ENCODE measurements around the gene KRT9. TPM values are rescaled to one million over a fixed set of nuclear protein-coding genes. Genes with fewer than 3 reads are reported as not detected.

KRT9 gene
- total and polyA plus RNA-seq, 9 of the 15 experiments (the other 6 are each of a cell fraction or from before 2014, with no cell fraction given), result 0.03 TPM; not detected in 8

DNA sequence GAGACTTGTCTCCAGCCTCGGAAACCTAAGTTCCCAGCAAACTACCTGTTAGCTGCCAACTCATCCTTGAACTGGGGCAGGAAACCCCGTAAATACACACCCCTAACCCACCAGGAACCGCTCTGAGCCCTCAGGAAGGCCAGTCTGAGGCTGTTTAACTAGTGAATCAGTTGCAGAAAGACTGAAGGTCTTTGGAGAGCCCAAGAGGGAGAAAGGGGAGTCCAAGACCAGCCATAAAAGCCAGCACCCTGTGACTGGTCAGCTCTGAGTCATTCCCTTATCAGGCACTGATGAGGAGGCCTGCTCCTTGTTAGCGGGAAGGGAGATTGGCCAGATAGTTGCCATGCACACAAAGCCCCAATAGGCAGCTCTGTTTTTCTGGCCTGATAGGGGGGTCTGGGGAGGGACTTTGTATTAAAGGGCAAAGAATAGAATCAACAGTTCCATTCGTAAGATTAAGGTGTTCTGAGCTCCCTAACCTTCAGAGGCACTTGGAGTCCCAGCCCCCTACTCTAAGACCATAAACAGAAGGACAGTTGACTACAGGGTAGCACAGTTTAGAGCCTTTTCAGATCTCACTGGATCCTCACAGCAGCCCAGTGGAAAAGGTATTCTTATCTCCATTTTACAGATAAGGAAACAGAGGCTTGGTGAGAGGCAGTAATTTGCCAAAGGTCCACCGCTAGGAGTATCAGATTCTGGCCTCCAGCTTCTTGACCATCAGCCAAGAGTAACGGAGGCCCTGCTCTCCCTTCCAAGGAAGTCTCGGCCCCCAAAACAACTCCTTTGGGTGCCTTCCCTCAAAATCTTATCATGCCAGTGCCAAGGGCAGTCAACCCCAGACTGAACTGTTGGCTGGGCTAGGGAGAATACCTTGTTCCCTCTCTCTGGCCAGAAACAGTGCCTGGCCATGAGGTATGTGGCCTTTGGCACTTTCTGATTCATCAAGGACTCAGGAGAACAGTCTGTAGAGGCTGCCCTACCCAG is 41.5 kb downstream of the KRT9 start (continued):
- TF ChIP-seq, protein P1, sequence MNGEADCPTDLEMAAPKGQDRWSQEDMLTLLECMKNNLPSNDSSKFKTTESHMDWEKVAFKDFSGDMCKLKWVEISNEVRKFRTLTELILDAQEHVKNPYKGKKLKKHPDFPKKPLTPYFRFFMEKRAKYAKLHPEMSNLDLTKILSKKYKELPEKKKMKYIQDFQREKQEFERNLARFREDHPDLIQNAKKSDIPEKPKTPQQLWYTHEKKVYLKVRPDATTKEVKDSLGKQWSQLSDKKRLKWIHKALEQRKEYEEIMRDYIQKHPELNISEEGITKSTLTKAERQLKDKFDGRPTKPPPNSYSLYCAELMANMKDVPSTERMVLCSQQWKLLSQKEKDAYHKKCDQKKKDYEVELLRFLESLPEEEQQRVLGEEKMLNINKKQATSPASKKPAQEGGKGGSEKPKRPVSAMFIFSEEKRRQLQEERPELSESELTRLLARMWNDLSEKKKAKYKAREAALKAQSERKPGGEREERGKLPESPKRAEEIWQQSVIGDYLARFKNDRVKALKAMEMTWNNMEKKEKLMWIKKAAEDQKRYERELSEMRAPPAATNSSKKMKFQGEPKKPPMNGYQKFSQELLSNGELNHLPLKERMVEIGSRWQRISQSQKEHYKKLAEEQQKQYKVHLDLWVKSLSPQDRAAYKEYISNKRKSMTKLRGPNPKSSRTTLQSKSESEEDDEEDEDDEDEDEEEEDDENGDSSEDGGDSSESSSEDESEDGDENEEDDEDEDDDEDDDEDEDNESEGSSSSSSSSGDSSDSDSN (IDR thresholded peaks at IDR 0.05; ENCODE audit: borderline replicate concordance in 1 of 2, low read depth in 2 of 2, low read length in 2 of 2), result peak in 1 of 2 experiments; percentile 58; a peak in 1 of 4 replicates
- TF ChIP-seq, protein P2, sequence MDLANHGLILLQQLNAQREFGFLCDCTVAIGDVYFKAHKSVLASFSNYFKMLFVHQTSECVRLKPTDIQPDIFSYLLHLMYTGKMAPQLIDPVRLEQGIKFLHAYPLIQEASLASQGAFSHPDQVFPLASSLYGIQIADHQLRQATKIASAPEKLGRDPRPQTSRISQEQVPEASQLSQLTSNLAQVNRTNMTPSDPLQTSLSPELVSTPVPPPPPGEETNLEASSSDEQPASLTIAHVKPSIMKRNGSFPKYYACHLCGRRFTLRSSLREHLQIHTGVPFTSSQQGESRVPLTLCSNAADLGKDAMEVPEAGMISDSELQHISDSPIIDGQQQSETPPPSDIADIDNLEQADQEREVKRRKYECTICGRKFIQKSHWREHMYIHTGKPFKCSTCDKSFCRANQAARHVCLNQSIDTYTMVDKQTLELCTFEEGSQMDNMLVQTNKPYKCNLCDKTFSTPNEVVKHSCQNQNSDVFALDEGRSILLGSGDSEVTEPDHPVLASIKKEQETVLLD (IDR thresholded peaks at IDR 0.05), result peak; percentile 54
- TF ChIP-seq GTF3C2 (IDR thresholded peaks at IDR 0.05; ENCODE audit: borderline replicate concordance, extremely low read depth, insufficient read length) (no peak), ZNF449 (CRISPR knock-in tag; IDR thresholded peaks at IDR 0.05) (0 out of 2 replicates have a peak, but pooled peaks have one; percentile 48), ERF (CRISPR knock-in tag; IDR thresholded peaks at IDR 0.05) (no peak), ARID4B (CRISPR knock-in tag; IDR thresholded peaks at IDR 0.05) (no peak), TBL1XR1 (IDR thresholded peaks at IDR 0.05; ENCODE audit: low read length in 2 of 2) (peak in 1 of 2 experiments; percentile 85; a peak in 2 of 4 replicates)
- TF ChIP-seq, protein P3, sequence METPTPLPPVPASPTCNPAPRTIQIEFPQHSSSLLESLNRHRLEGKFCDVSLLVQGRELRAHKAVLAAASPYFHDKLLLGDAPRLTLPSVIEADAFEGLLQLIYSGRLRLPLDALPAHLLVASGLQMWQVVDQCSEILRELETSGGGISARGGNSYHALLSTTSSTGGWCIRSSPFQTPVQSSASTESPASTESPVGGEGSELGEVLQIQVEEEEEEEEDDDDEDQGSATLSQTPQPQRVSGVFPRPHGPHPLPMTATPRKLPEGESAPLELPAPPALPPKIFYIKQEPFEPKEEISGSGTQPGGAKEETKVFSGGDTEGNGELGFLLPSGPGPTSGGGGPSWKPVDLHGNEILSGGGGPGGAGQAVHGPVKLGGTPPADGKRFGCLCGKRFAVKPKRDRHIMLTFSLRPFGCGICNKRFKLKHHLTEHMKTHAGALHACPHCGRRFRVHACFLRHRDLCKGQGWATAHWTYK (CRISPR knock-in tag; IDR thresholded peaks at IDR 0.05), result no peak
